Measurements from ENCODE around the gene STT3A.

STT3A gene

DNA sequence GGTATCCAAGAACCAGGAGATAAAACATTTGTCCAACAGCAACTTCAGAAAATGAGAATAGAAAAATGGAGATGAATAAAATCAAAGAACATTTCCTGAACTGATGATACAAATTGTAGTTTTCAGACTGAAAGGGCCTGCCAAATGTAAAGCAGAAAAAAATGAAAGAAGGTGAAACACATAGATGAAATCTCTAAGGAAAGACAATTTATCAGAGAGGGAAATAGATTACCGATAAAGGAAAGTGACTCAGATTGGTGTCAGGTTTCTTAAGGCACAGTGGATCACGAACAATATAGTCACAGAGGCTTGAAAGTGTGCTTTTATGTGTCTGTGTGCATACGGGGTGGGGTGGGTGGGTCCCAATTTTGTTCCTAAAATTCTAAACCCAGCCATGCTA, 4.1 kb upstream of the STT3A start:
- Histone ChIP-seq H3K4me3 (ENCODE audit: low read depth, low read length, poor library complexity, severe bottlenecking) (no peak overlapping the region), H3K36me3 (ENCODE audit: insufficient read depth, low read length) (peaks cover 13% of the 10 kb centered on the region), H3K9ac (ENCODE audit: low read length) (no peak overlapping the region), H3K9me2 (ENCODE audit: low read depth, low read length) (no peaks in the 10 kb centered on the region), H3K27ac (ENCODE audit: low read depth, low read length, poor library complexity, severe bottlenecking) (no peak overlapping the region), H3F3A (ENCODE audit: insufficient read depth, low read length) (no peaks in the 10 kb centered on the region), H3K27me3 (ENCODE audit: insufficient read depth, low read length) (no peaks in the 10 kb centered on the region), H3K4me2 (ENCODE audit: low read length) (no peak overlapping the region), H3K4me1 (ENCODE audit: insufficient read depth, low read length, severe bottlenecking) (peaks cover 9% of the 10 kb centered on the region), H2AFZ (ENCODE audit: low read length) (no peak overlapping the region), H3K9me3 (ENCODE audit: low read length) (no peaks in the 10 kb centered on the region), H4K20me1 (ENCODE audit: insufficient read depth, low read length) (no peaks in the 10 kb centered on the region), H3K79me2 (ENCODE audit: insufficient read depth, low read length) (peaks cover 8% of the 10 kb centered on the region)
- TF ChIP-seq, protein P1, sequence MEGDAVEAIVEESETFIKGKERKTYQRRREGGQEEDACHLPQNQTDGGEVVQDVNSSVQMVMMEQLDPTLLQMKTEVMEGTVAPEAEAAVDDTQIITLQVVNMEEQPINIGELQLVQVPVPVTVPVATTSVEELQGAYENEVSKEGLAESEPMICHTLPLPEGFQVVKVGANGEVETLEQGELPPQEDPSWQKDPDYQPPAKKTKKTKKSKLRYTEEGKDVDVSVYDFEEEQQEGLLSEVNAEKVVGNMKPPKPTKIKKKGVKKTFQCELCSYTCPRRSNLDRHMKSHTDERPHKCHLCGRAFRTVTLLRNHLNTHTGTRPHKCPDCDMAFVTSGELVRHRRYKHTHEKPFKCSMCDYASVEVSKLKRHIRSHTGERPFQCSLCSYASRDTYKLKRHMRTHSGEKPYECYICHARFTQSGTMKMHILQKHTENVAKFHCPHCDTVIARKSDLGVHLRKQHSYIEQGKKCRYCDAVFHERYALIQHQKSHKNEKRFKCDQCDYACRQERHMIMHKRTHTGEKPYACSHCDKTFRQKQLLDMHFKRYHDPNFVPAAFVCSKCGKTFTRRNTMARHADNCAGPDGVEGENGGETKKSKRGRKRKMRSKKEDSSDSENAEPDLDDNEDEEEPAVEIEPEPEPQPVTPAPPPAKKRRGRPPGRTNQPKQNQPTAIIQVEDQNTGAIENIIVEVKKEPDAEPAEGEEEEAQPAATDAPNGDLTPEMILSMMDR (IDR thresholded peaks at IDR 0.05; ENCODE audit: low read length) = no peak
- no peak for TF ChIP-seq EZH2 (IDR thresholded peaks at IDR 0.05; ENCODE audit: borderline replicate concordance, low read length)

DNA sequence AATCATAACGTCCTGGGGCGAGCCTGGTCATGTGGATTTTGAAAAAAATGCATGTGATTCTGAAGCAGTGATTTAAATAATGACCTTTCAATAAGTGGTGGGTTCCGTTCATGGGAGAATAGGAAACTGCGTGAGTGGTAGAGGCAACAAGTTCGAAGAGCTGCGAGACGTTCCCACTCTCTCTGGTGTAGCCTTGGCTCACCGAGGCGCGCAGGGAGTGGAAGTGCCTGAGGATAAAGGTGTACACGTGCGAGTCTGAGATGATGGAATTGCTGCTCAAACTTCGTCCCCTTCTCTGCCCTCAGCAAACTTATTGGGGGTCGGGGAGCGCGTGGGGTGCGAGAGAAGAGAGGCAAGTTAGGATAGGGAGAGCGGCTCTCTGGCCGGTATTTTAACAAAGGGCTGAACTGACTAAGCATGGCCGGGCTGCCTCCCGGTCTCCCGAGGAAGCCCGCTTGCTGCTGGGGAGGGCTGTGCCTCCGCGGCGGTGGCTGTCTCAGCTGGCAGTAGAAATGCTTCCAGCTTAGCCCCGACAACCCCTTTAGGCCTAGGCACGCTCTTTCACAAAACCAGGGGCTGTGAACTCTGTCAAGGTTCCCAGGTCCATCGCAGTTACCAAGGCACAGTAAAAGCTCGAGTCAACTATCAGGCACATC, 875 bp upstream of the STT3A start:
- peak overlapping the region; percentile 99 for H3K4me2 ChIP-seq (ENCODE audit: low read length)
- peak overlapping the region; percentile 88 for H3K4me3 ChIP-seq (ENCODE audit: low read depth, low read length, poor library complexity, severe bottlenecking)
- H3K36me3 ChIP-seq (ENCODE audit: insufficient read depth, low read length) = peaks cover 13% of the 10 kb centered on the region
- peaks cover 33% of the 10 kb centered on the region for H3K79me2 ChIP-seq (ENCODE audit: insufficient read depth, low read length)
- H3K9me2 ChIP-seq (ENCODE audit: low read depth, low read length) = no peaks in the 10 kb centered on the region
- H4K20me1 ChIP-seq (ENCODE audit: insufficient read depth, low read length) = no peaks in the 10 kb centered on the region
- no peaks in the 10 kb centered on the region for H3K27me3 ChIP-seq (ENCODE audit: insufficient read depth, low read length)
- H3K4me1 ChIP-seq (ENCODE audit: insufficient read depth, low read length, severe bottlenecking) = peaks cover 29% of the 10 kb centered on the region
- H3K9ac ChIP-seq (ENCODE audit: low read length) = peak overlapping the region; percentile 94
- H3K27ac ChIP-seq (ENCODE audit: low read depth, low read length, poor library complexity, severe bottlenecking) = peak overlapping the region; percentile 66
- H3K9me3 ChIP-seq (ENCODE audit: low read length) = no peaks in the 10 kb centered on the region
- no peak for TF ChIP-seq EZH2 (IDR thresholded peaks at IDR 0.05; ENCODE audit: borderline replicate concordance, low read length)
- TF ChIP-seq, protein P1 (IDR thresholded peaks at IDR 0.05; ENCODE audit: low read length) = no peak
- no peaks in the 10 kb centered on the region for H3F3A ChIP-seq (ENCODE audit: insufficient read depth, low read length)
- H2AFZ ChIP-seq (ENCODE audit: low read length) = no peak overlapping the region

DNA sequence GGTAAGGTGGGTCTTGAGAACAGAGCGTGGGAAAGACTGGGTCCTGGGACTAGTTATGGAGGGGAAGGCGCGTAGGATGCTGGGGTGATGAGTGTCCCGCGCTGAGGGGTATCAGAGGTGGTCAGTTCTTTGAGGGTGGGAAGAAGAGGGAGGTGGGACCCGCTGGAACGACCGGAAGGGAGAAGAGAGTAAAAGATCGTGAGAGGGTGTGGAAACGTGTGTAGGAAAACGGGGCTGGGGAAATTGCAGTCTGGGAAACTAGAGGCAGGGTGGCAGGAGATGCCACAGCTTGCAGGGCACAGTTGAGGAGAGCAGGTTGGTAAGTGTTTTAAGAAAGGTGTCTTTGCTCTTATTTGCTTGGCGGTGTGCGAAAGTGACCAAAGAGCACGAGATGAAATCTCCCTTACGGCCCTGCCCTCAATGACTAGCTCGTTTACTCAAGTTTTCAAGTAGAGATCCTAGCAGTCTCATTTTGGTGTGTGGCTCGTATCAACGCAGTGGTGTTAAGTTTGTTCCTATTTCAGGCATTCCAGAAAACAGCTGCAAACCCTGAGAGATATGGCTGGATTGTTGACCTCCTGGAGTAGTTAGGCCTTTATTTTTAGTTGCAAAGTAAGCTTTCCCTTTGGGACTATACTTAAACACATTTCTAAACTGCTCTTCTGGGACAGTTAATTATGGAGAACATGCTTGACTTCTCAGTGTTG, 615 bp downstream of the STT3A start:
- peak overlapping the region; percentile 89 for H3K9ac ChIP-seq (ENCODE audit: low read length)
- H3K4me3 ChIP-seq (ENCODE audit: low read depth, low read length, poor library complexity, severe bottlenecking) = peak overlapping the region; percentile 88
- peak overlapping the region; percentile 90 for H3K4me2 ChIP-seq (ENCODE audit: low read length)
- H3K79me2 ChIP-seq (ENCODE audit: insufficient read depth, low read length) = peaks cover 33% of the 10 kb centered on the region
- H3K4me1 ChIP-seq (ENCODE audit: insufficient read depth, low read length, severe bottlenecking) = peaks cover 29% of the 10 kb centered on the region
- peak overlapping the region; percentile 44 for H3K27ac ChIP-seq (ENCODE audit: low read depth, low read length, poor library complexity, severe bottlenecking)
- no peaks in the 10 kb centered on the region for H3K27me3 ChIP-seq (ENCODE audit: insufficient read depth, low read length)
- H3K36me3 ChIP-seq (ENCODE audit: insufficient read depth, low read length) = peaks cover 28% of the 10 kb centered on the region
- no peaks in the 10 kb centered on the region for H4K20me1 ChIP-seq (ENCODE audit: insufficient read depth, low read length)
- TF ChIP-seq, protein P1 (IDR thresholded peaks at IDR 0.05; ENCODE audit: low read length) = no peak
- no peak for TF ChIP-seq EZH2 (IDR thresholded peaks at IDR 0.05; ENCODE audit: borderline replicate concordance, low read length)
- H3K9me3 ChIP-seq (ENCODE audit: low read length) = no peaks in the 10 kb centered on the region
- no peaks in the 10 kb centered on the region for H3K9me2 ChIP-seq (ENCODE audit: low read depth, low read length)
- no peak overlapping the region for H2AFZ ChIP-seq (ENCODE audit: low read length)
- H3F3A ChIP-seq (ENCODE audit: insufficient read depth, low read length) = no peaks in the 10 kb centered on the region

Measured in OCI-LY1 (cell line).